ENCODE measurements around the gene ZNF394.

The ZNF394 gene

GRCh38 chr7:99447943-99448342, 52.1 kb downstream of the ZNF394 start:
- ATAC-seq = no peak

- no peak for ATAC-seq
These were observed 54.0 kb downstream of the ZNF394 start for GRCh38 chr7:99446096-99446495.

Measured in activated CD4-positive, CD25-positive, alpha-beta regulatory T cell treated with anti-CD3 and anti-CD28 coated beads, Interleukin-2, amount 50 U/mL, for 24 hours (primary cell).